ENCODE results near the gene TLCD1. TPM values are rescaled to one million over a fixed set of nuclear protein-coding genes. Genes with fewer than 3 reads are reported as not detected.

Gene TLCD1
- total and polyA plus RNA-seq, 2 of the 8 experiments (the other 6 are each of a cell fraction or from before 2014, with no cell fraction given) = 40.7 to 128 TPM

GRCh38 chr17:28712705-28713415 lies 13.2 kb downstream of the TLCD1 start (continued):
- TF ChIP-seq CBX8 (IDR thresholded peaks at IDR 0.05; ENCODE audit: borderline replicate concordance, low read depth, low read length) (no peak), EP300 (IDR thresholded peaks at IDR 0.05; ENCODE audit: borderline replicate concordance in 1 of 2, low read depth in 2 of 2, low read length in 2 of 2) (no peak), BCL11A (IDR thresholded peaks at IDR 0.05; ENCODE audit: low read depth in 2 of 2, low read length in 2 of 2) (no peak), USF2 (IDR thresholded peaks at IDR 0.05; ENCODE audit: low read length) (no peak)
